ENCODE results near the gene CADPS2.

- TF ChIP-seq POLR2AphosphoS5 (IDR thresholded peaks at IDR 0.05; ENCODE audit: low read depth, low read length) = no peak
- TF ChIP-seq REST (IDR thresholded peaks at IDR 0.05; ENCODE audit: insufficient read depth in 1 of 2, low read depth in 2 of 2, low read length in 2 of 2) = no peak
- no peak for TF ChIP-seq SIN3A (IDR thresholded peaks at IDR 0.05; ENCODE audit: borderline replicate concordance, insufficient read depth, low read length)
- TF ChIP-seq TAF1 (IDR thresholded peaks at IDR 0.05; ENCODE audit: borderline replicate concordance, insufficient read depth, low read length) = no peak
Observed at GRCh38 chr7:122544463-122544862, 341.8 kb downstream of the CADPS2 start.

All from PFSK-1 (cell line).